Measurements from ENCODE around the gene LUZP1. TPM values are rescaled to one million over a fixed set of nuclear protein-coding genes. Genes with fewer than 3 reads are reported as not detected.

LUZP1 gene
- total and polyA plus RNA-seq, 10 of the 15 experiments (the other 5 are each of a cell fraction or from before 2014, with no cell fraction given): 11.3 to 28.2 (median 17.3) TPM

DNA sequence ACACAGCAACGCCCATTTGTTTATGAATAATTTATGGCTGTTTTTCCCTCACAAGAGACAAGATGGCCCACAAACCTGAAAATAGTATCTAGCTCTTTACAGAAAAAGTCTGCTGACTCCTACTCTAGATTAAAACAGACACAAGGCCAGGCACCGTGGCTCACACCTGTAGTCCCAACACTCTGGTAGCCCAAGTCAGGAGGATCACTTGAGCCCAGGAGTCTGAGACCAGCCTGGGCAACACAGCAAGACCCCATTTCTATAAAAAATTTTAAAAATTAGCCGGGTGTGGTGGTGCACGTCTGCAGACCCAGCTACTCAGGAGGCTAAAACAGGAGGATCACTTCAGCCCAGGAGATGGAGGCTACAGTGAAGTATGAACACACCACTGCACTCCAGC, 34.6 kb downstream of the LUZP1 start (continued):
- TF ChIP-seq CBFB (IDR thresholded peaks at IDR 0.05; ENCODE audit: low read depth) (no peak), CREM (IDR thresholded peaks at IDR 0.05; ENCODE audit: low read depth) (no peak)

DNA sequence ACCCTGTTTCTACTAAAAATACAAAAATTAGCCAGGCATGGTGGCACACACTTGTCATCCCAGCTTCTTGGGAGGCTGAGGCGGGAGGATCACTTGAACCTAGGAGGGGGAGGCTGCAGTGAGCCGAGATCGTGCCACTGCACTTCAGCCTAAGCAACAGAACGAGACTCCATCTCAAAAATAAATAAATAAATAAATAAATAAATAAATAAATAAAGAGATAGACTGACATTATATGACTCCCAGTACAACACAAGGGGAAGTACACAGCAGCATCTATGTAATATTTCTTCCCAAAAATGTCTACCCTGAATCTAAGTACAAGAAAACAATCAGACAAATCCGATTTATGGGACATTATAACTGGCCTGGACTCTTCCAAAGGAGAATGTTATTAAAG, 35.1 kb downstream of the LUZP1 start:
- H3K4me2 ChIP-seq (ENCODE audit: control insufficient read depth, insufficient read depth): no peak overlapping the region
- H3K4me1 ChIP-seq (ENCODE audit: control insufficient read depth, insufficient read depth, low read length): no peaks in the 10 kb centered on the region
- FAIRE-seq: no peak
- 98% methylated on average over 5 of the region's 5 CpGs for WGBS (ENCODE audit: insufficient coverage, insufficient replicate concordance, low lambda C conversion rate, missing lambda C conversion rate)
- no peak for ATAC-seq
- no peak for DNase-seq (ENCODE audit: low read depth, low spot score)
- intact Hi-C loops (cut with micrococcal nuclease; ENCODE audit: unreplicated experiment): no loop called here
- H3K79me2 ChIP-seq (ENCODE audit: control insufficient read depth, insufficient read depth, low read length): peaks cover 2% of the 10 kb centered on the region; the same call in 1 of the 2 replicates
- no peaks in the 10 kb centered on the region for H3K36me3 ChIP-seq (ENCODE audit: control insufficient read depth in 2 of 2, insufficient read depth in 2 of 2, low read length in 1 of 2)
- no peaks in the 10 kb centered on the region for H3K27me3 ChIP-seq (replicated peaks in 1 of 2; ENCODE audit: control insufficient read depth in 2 of 2, insufficient read depth in 2 of 2, low read length in 1 of 2)
- ChIA-PET CTCF (interaction anchor here (0.6 to 1.2 kb wide), 2 partner anchors 51 to 142 kb away, joined by 3 read pairs; no protein-coding TSS in a partner anchor), POLR2A (interaction anchor here (0.6 kb wide), 1 partner anchor 245 kb away, joined by 4 read pairs; no protein-coding TSS in a partner anchor), RAD21 (ENCODE audit: unreplicated experiment) (interaction anchor here (1.1 to 1.2 kb wide), 2 partner anchors 51 to 103 kb away, joined by 3 read pairs; no protein-coding TSS in a partner anchor), SMC1A (ENCODE audit: uncharacterized antibody, unreplicated experiment) (interaction anchor here (1.3 to 2.9 kb wide), 6 partner anchors 9 to 35 kb away, joined by 3 to 12 read pairs (median 7); no protein-coding TSS in a partner anchor)
- H3K4me3 ChIP-seq: no peak overlapping the region
- no TSS peak for BruUV-seq (replicated peaks)
- H3K9ac ChIP-seq (ENCODE audit: control insufficient read depth, insufficient read depth, low read length): no peak overlapping the region
- no peak overlapping the region for H3K27ac ChIP-seq (ENCODE audit: control insufficient read depth, insufficient read depth)
- H3K9me3 ChIP-seq (replicated peaks; ENCODE audit: control insufficient read depth, insufficient read depth, low read length): no peaks in the 10 kb centered on the region
- in situ Hi-C loops (cut with MboI): no loop called here
- TF ChIP-seq ZNF384 (IDR thresholded peaks at IDR 0.05; ENCODE audit: borderline replicate concordance, low read depth, low read length) (no peak), SP1 (IDR thresholded peaks at IDR 0.05; ENCODE audit: low read depth, low read length) (no peak), JUNB (IDR thresholded peaks at IDR 0.05) (no peak), PAX8 (IDR thresholded peaks at IDR 0.05) (no peak), GABPA (IDR thresholded peaks at IDR 0.05; ENCODE audit: low read depth) (no peak), BRCA1 (IDR thresholded peaks at IDR 0.05; ENCODE audit: low read depth, low read length) (no peak), MTA3 (IDR thresholded peaks at IDR 0.05; ENCODE audit: borderline replicate concordance, low read length) (no peak), NFIC (IDR thresholded peaks at IDR 0.05; ENCODE audit: low read depth, low read length) (no peak), ZNF274 (IDR thresholded peaks at IDR 0.05; ENCODE audit: insufficient read depth, insufficient read length) (no peak)
- TF ChIP-seq, protein P1, sequence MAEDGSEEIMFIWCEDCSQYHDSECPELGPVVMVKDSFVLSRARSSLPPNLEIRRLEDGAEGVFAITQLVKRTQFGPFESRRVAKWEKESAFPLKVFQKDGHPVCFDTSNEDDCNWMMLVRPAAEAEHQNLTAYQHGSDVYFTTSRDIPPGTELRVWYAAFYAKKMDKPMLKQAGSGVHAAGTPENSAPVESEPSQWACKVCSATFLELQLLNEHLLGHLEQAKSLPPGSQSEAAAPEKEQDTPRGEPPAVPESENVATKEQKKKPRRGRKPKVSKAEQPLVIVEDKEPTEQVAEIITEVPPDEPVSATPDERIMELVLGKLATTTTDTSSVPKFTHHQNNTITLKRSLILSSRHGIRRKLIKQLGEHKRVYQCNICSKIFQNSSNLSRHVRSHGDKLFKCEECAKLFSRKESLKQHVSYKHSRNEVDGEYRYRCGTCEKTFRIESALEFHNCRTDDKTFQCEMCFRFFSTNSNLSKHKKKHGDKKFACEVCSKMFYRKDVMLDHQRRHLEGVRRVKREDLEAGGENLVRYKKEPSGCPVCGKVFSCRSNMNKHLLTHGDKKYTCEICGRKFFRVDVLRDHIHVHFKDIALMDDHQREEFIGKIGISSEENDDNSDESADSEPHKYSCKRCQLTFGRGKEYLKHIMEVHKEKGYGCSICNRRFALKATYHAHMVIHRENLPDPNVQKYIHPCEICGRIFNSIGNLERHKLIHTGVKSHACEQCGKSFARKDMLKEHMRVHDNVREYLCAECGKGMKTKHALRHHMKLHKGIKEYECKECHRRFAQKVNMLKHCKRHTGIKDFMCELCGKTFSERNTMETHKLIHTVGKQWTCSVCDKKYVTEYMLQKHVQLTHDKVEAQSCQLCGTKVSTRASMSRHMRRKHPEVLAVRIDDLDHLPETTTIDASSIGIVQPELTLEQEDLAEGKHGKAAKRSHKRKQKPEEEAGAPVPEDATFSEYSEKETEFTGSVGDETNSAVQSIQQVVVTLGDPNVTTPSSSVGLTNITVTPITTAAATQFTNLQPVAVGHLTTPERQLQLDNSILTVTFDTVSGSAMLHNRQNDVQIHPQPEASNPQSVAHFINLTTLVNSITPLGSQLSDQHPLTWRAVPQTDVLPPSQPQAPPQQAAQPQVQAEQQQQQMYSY (CRISPR knock-in tag; IDR thresholded peaks at IDR 0.05): no peak
- TF ChIP-seq, protein P2, sequence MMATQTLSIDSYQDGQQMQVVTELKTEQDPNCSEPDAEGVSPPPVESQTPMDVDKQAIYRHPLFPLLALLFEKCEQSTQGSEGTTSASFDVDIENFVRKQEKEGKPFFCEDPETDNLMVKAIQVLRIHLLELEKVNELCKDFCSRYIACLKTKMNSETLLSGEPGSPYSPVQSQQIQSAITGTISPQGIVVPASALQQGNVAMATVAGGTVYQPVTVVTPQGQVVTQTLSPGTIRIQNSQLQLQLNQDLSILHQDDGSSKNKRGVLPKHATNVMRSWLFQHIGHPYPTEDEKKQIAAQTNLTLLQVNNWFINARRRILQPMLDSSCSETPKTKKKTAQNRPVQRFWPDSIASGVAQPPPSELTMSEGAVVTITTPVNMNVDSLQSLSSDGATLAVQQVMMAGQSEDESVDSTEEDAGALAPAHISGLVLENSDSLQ (IDR thresholded peaks at IDR 0.05): no peak
- TF ChIP-seq, protein P3, sequence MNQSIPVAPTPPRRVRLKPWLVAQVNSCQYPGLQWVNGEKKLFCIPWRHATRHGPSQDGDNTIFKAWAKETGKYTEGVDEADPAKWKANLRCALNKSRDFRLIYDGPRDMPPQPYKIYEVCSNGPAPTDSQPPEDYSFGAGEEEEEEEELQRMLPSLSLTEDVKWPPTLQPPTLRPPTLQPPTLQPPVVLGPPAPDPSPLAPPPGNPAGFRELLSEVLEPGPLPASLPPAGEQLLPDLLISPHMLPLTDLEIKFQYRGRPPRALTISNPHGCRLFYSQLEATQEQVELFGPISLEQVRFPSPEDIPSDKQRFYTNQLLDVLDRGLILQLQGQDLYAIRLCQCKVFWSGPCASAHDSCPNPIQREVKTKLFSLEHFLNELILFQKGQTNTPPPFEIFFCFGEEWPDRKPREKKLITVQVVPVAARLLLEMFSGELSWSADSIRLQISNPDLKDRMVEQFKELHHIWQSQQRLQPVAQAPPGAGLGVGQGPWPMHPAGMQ (IDR thresholded peaks at IDR 0.05; ENCODE audit: borderline replicate concordance): no peak
- H2AFZ ChIP-seq (ENCODE audit: control insufficient read depth, low read depth, low read length): no peak overlapping the region
- no peaks in the 10 kb centered on the region for H4K20me1 ChIP-seq (ENCODE audit: control insufficient read depth, insufficient read depth)

All from GM12878 (cell line).